ENCODE measurements around the gene CCL7.
"Not testable (repeated sequence)": the region's sequence is repeated elsewhere in the genome, so short reads cannot be mapped to it uniquely, and the experiment has no call there.

The CCL7 gene

DNA sequence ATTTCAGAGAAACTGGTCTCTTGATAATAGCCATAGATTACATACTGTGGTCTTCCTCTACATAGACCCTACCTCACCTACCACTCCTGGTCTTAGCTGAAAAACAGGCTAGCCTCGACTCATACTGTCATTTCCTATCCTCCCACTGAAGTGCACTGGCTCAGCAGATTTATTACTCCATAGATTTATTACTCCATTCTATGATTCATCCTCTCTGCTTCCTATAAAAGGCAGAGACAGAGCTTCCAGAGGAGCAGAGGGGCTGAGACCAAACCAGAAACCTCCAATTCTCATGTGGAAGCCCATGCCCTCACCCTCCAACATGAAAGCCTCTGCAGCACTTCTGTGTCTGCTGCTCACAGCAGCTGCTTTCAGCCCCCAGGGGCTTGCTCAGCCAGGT is at the start of gene CCL7:
TSS of gene CCL7 (plus strand) at position 253 of the 400 bp plus-strand sequence. CDS start at position 323, 70 bp downstream.
- no peak for DNase-seq
- TF ChIP-seq POLR2A (IDR thresholded peaks at IDR 0.05; ENCODE audit: low read length) = no peak
- no peak for TF ChIP-seq GATA1 (IDR thresholded peaks at IDR 0.05; ENCODE audit: low read depth, low read length)

DNA sequence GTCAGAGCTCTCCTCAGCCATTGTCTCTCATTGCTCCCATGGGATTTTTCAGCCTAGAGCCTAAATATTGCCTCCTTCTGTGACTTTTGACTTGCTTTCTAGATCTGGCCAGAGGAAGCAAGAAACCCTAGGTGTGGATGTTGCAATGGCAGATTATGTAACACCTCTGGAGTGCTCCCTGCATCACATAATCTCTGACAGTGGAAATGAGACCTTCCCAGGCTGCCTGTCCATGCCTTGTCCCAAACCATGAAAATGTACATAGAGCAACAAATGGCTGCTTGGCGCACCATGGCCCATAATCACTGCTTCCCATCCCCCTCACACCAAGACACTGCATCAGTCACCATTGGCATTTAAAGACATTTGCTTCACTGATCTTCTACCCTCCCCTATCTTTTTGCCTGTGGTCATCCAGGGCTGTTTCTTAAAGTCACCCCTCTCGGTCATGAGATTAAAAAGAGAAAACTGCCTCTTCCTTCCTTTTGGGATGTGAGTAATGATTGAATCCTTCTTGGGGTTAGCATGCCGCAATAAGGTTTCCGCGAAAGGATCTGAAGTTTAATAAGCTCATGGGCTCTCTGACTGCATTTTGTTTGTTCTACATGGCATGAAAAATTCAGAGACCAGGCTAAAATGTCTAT is 49.1 kb upstream of the CCL7 start:
- DNase-seq = no peak
- TF ChIP-seq GATA1 (IDR thresholded peaks at IDR 0.05; ENCODE audit: low read depth, low read length) (no peak), POLR2A (IDR thresholded peaks at IDR 0.05; ENCODE audit: low read length) (no peak)

DNA sequence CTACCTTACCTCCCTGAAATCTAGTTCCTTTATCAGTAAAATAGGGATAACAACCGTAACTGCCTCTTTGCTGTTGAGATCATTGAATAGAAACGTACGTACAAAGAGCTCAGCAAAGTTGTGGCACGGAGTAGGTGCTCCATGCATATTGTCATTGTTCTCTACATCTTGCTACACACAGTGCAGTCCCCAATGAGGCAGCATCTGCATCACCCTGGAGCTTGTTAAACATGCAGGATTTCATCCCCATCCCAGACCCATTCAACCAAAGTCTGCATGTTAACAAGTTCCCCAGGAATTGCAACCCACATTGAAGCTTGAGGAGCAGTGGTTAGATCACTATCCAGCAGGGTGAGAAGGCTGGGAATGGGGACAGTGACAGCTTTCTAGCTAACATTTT is 48.6 kb upstream of the CCL7 start:
- TF ChIP-seq POLR2A (IDR thresholded peaks at IDR 0.05; ENCODE audit: low read length) (no peak), GATA1 (IDR thresholded peaks at IDR 0.05; ENCODE audit: low read depth, low read length) (no peak)
- DNase-seq = no peak

DNA sequence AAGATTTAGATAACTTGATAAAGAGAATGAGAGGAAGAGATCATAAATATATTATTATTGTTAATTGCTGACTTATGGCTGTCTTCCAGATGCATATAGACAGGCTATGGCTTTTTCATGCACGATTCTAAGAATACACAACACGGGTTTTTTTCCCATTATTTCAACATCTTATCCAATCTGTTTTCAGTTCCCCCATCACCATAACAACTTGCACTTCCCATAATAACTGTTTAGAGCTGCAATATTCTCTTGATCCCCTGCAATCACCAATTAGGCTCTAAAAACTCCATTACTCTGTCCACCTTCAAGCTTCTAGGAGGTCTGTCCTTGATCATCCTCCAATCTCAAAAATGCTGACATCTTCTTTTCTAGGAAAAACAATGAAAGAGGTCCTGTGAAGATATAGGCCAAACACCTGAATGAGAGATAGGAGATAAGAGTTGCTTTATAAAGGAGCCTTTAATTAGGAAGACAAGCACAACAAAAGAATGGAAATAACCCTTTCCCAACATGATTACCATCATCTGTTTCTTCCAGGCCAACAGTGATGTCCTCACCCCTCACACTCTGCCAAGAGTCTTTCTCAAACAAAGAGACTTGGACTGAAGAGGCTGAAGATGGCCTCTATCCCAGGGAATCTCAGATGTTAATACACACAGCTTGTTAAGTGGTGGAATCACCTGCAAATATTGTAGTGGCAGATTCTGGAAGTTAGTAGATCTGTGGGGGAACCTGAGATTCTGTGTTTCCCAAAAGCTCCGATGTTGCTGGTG is 47.1 kb upstream of the CCL7 start:
- no peak for TF ChIP-seq GATA1 (IDR thresholded peaks at IDR 0.05; ENCODE audit: low read depth, low read length)
- no peak for TF ChIP-seq POLR2A (IDR thresholded peaks at IDR 0.05; ENCODE audit: low read length)
- DNase-seq = no peak

DNA sequence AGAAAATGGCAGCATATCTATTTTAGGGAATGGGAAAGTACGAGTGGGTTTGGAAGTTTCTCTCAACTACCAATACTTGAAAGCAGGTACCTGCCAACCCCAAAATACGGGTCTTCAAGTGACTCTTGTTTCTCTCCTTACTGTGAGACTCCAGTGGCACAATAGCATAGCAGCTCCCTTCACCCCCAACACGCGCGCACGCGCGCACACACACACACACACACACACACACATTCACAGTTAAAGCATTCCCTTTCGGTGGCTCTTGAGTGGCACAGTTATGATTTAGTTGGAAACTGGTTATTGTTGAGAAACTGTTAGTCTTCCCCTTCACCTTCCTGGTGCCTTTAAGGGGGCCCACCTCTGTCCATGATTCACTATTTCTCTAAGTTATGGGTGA is 45.0 kb upstream of the CCL7 start:
- TF ChIP-seq GATA1 (IDR thresholded peaks at IDR 0.05; ENCODE audit: low read depth, low read length) (no peak), POLR2A (IDR thresholded peaks at IDR 0.05; ENCODE audit: low read length) (no peak)
- no peak for DNase-seq

DNA sequence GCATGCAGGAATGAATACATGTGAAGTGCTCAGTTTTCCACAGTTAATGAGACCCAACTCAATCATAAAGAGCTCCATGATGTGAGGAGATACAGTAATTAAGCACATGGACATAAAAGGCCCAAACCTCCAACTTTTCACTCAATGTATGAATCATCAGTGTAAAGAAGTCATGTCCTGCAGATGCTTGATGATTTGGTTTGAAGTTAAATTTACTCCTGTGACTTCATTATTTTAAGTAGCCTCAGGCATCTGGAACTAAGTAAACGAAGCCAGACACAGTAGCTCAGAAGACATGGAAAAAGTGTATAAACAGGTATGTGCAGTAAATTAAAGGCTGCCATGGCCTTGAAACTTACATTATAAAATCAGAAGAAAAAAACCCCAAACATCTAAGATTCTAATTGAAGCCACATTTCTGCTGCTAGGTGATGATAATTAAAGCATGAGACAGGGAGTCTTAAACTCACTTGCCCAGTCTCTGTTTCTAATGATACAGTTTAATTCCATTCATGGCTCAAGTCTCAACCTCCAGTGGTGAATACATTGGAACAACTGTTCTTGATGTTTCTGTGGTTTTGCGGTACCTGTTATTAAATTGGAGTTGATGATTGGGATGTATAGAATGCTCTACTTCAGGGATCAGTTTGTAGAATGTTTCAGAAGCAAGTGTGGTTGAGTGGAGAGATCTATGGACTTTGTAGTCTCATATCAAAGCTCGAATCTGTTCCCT is 43.8 kb upstream of the CCL7 start:
- no peak for DNase-seq
- TF ChIP-seq POLR2A (IDR thresholded peaks at IDR 0.05; ENCODE audit: low read length) (no peak), GATA1 (IDR thresholded peaks at IDR 0.05; ENCODE audit: low read depth, low read length) (no peak)

DNA sequence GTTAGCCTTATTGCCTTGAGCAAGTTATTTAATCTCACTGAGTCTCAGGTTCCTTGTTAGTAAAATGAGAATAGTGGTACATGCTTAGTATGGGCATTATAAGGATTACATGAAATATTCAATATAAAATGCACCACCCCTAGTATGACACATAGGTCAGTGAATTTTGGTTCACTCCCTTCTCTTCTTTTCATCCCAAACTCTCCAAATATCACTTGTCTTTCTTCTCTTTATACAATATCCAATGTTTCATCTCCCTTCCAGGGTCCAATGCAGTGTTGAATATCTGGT is 43.3 kb upstream of the CCL7 start:
- TF ChIP-seq GATA1 (IDR thresholded peaks at IDR 0.05; ENCODE audit: low read depth, low read length) (no peak), POLR2A (IDR thresholded peaks at IDR 0.05; ENCODE audit: low read length) (no peak)
- DNase-seq = no peak

DNA sequence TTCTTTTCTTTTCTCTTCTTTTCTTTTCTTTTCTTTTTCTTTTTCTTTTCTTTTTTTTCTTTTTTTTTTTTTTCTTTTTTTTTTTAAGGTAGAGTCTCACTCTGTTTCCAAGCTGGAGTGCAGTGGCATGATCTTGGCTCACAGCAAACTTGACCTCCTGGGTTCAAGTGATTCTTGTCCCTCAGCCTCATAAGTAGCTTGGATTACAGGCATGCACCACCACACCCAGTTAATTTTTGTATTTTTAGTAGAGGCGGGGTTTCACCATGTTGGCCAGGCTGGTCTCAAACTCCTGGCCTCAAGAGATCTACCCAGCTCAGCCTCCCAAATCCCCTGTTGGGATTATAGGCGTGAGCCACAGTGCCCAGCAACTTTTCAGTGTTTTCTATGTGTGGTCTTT is 42.7 kb upstream of the CCL7 start:
- not testable (repeated sequence) for DNase-seq

DNA sequence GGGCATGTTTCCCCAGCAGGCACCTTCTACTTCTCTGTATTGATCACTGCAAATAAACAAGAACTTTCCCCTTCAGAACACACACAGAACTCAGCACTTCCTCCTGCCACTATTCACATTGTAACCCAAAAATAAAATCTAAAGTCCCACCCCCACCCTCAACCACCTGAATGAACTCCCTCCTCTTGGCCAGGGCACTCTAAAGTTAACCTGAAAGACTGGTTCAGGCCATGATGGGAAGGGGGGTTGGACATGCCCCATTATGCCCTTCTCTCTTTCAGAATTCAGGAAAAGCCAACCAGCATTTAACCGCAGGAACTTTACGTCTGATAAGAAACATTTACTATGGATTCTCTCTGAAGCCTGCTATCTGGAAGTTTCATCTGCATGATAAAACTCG is 42.3 kb upstream of the CCL7 start:
- TF ChIP-seq GATA1 (IDR thresholded peaks at IDR 0.05; ENCODE audit: low read depth, low read length) (no peak), POLR2A (IDR thresholded peaks at IDR 0.05; ENCODE audit: low read length) (no peak)
- no peak for DNase-seq

DNA sequence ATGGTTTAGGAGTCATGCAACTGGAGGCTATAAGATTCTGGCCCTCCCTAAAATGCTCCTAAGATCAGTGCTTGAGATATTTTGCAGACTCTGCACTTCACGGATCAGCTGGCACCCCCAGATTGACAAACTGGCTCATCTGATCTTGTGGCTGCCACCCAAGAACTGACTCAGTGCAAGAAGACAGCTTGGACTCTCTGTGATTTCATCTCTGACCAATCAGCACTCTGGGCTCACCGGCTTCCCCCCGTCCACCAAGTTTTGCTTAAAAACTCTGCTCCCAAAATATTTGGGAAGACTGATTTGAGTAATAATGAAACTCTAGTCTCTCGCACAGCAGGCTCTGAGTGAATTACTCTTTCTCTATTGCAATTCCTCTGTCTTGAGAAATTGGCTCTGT is 41.2 kb upstream of the CCL7 start:
- no peak for TF ChIP-seq GATA1 (IDR thresholded peaks at IDR 0.05; ENCODE audit: low read depth, low read length)
- no peak for DNase-seq

DNA sequence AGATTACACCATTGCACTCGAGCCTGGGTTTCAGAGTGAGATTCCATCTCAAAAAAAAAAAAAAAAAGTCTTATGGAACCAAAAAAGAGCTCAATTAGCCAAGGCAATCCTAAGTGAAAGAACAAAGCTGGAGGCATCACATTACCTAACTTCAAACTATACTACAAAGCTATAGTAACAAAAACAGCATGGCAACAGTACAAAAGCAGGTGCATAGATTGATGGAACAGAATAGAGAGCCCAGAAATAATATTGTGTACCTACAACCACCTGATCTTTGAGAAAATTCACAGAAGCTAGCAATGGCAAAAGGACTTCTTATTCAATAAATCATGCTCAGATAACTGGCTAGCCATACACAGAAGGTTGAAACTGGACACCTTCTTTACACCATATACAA is 39.7 kb upstream of the CCL7 start:
- TF ChIP-seq POLR2A (IDR thresholded peaks at IDR 0.05; ENCODE audit: low read length) (no peak), GATA1 (IDR thresholded peaks at IDR 0.05; ENCODE audit: low read depth, low read length) (no peak)
- DNase-seq = no peak

DNA sequence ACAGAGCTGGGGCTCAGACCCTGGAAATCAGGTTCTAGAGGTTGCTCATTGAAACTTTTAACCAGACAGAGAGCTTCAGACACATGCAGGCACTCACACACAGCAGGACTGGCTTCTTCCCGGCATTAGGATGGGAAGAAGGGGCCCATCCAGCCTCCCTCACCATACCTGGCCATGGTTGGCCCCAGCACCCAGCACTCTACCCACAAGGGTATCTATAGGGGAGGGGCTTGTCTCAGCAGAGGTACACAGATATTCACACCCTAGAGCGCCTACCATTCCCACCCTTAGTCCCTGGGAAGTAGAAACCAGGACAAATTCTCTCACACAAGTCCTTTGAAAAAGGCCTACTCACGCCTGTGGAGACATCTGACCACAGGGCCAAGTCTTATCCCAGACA is 35.4 kb upstream of the CCL7 start:
- no peak for DNase-seq
- TF ChIP-seq POLR2A (IDR thresholded peaks at IDR 0.05; ENCODE audit: low read length) = no peak
- no peak for TF ChIP-seq GATA1 (IDR thresholded peaks at IDR 0.05; ENCODE audit: low read depth, low read length)

DNA sequence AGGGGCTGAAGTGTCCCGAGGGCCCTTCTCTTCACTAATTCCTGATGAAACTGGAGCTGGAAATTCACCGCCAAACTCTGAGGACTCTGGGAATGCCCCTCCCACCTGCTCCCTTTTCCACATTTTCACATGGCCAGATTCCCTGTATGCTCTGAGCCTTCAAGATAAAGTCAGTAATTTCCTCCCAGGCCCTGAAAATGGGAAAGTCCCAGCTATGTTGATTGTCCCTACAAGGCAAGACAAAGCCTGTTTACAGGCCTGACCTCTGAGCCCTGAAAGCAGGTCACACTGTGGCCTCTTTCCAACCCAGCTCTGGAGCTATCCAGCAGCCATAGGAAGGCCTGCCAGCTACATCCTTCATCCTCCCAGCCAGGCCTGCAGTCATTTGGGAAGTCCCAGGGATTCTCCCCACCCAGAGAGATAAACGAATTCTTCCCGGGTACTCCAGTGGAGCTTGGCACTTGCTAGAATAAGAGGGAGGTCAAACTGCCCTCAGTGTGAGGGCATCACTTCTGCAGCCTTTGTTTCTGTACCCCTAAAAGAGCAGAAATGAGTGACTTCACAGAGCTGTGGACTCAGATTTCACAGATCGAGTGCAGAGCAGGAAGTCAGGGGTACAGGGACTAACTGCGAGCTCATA is 34.5 kb upstream of the CCL7 start:
- no peak for DNase-seq

DNA sequence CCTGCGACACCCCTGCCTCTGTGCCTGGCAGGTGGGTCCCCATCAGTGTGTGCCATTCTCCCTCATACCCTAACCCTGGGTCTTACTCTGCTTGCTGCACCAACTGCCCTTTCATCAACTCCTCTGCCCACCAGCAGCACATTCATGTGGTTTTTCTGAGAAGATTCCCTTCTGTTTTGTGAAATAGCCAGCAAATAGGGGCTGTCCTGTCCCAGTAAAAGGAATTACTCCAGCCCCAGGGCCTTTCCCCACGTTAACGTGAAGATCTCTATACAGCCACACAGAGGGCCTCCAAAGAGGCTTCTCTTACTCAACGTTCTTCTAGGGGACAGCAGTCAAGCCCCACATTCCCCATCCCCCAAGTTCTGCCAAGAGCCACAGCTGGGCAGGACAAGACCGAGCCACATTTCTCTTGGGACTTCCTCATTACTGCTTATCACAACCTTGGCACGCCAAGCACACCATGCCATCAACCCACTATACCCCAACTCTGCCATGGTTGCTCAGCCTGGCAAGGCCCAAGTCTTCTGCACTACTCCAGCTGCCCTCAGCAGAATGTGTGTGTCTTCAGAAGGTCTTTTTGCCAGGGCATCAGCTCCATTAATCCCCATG is 33.6 kb upstream of the CCL7 start:
- no peak for TF ChIP-seq GATA1 (IDR thresholded peaks at IDR 0.05; ENCODE audit: low read depth, low read length)
- no peak for TF ChIP-seq POLR2A (IDR thresholded peaks at IDR 0.05; ENCODE audit: low read length)
- no peak for DNase-seq

More for the DNA sequence above, 34.5 kb upstream of the CCL7 start:
- no peak for TF ChIP-seq GATA1 (IDR thresholded peaks at IDR 0.05; ENCODE audit: low read depth, low read length)
- TF ChIP-seq POLR2A (IDR thresholded peaks at IDR 0.05; ENCODE audit: low read length) = no peak

Data from erythroblast (primary cell).